GM12874 (cell line): ENCODE data around the gene KCNJ12.

Experiments used
- TF ChIP-seq, protein P1 (sequence below): IDR thresholded peaks from 2 replicates; pipeline ENCODE4 v1.5.1; 2011; ENCODE audit warnings: low read depth, mild to moderate bottlenecking, control low read depth, low read length, moderate library complexity; ENCODE audit not compliant: insufficient read depth

KCNJ12 gene

DNA sequence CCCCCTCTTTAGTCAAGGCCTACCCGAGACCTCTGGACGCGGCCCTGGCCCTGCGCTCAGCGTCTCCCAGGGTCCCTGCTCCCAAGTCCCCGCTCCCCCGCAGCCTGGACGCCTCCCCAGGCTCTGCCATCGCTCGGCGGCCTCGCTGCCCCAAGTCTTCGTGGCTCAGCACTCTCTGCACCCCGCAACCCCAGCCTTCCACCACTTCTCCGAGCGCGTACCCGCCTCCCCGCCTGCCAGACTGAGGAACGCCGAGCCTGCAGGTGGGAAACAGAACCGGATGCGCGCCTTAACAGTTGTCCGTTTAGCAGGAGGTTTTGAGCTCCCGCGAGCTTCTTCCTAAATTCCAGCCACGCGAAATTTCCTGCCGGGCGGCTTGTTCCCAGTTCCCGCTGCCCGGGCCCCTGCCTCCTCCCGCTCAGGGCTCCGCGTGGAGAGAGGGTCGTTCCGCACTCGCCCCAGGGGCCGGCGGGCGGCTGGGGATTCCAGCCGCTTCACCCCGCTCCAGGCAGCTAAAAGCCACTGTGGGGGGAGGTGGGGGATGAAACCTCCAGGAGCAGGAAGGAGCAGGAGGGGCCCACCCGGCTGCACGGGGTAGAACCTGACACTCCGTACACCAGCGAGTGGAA is 87.7 kb downstream of the KCNJ12 start:
- TF ChIP-seq, protein P1, sequence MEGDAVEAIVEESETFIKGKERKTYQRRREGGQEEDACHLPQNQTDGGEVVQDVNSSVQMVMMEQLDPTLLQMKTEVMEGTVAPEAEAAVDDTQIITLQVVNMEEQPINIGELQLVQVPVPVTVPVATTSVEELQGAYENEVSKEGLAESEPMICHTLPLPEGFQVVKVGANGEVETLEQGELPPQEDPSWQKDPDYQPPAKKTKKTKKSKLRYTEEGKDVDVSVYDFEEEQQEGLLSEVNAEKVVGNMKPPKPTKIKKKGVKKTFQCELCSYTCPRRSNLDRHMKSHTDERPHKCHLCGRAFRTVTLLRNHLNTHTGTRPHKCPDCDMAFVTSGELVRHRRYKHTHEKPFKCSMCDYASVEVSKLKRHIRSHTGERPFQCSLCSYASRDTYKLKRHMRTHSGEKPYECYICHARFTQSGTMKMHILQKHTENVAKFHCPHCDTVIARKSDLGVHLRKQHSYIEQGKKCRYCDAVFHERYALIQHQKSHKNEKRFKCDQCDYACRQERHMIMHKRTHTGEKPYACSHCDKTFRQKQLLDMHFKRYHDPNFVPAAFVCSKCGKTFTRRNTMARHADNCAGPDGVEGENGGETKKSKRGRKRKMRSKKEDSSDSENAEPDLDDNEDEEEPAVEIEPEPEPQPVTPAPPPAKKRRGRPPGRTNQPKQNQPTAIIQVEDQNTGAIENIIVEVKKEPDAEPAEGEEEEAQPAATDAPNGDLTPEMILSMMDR = no peak

DNA sequence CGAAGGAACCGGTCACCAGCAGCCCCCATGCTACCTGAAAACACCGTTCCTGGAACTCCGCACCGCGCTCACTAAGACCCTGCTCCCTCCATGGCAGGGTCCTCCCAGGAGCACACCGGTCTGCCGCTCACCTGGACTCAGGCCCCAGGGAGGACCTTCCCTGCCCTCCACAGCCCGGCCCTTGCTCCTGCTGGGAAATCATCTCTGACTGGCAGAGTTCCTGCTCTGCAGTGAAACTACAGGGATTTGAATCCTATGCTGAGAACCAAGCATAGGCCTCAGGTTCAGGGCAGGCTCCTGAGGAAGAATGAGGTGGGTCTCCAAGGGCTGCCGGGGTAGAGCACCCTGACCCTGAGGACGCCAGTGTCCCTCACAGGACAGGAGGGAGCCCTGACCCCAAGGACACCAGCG is 88.5 kb downstream of the KCNJ12 start:
- TF ChIP-seq, protein P1 = no peak

DNA sequence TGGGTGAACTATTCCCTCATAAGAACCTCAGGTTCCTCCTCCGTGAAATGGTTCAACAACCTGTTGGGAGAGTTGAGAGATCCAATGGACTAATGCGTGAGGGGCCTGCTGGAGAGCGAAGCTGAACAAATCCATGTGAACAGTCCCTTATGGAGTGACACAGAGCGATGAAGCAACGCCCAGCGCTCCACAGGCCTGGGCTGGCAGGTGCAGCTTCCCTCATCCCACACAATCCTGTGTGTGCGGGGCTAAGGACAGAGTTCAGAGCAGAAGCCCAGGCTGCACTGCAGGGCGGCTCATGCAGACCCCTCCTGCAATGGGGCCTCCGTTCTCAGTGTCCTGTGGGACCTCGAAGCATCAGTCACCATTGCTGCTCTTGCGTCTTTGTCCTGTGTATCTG is 90.4 kb downstream of the KCNJ12 start:
- TF ChIP-seq, protein P1 = no peak

DNA sequence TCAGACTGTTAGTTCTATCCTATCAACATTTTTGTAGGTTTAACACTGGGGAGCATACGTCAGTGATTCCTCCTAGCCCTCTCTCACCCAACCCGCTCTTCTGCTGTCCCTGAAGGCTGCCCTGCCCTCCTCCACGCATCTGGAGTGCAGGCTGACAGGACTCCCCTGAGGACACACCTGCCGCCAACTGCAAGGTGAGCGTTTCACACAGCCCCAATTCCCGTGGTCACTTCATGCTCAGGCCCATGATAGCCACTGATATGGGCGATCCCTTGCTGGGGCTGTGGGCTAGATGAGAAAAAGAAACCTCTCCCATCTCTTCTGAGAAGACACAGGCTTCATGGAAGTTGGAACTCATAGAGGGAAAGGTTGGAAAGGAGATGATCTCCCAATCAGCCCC is 91.0 kb downstream of the KCNJ12 start:
- TF ChIP-seq, protein P1 = no peak

DNA sequence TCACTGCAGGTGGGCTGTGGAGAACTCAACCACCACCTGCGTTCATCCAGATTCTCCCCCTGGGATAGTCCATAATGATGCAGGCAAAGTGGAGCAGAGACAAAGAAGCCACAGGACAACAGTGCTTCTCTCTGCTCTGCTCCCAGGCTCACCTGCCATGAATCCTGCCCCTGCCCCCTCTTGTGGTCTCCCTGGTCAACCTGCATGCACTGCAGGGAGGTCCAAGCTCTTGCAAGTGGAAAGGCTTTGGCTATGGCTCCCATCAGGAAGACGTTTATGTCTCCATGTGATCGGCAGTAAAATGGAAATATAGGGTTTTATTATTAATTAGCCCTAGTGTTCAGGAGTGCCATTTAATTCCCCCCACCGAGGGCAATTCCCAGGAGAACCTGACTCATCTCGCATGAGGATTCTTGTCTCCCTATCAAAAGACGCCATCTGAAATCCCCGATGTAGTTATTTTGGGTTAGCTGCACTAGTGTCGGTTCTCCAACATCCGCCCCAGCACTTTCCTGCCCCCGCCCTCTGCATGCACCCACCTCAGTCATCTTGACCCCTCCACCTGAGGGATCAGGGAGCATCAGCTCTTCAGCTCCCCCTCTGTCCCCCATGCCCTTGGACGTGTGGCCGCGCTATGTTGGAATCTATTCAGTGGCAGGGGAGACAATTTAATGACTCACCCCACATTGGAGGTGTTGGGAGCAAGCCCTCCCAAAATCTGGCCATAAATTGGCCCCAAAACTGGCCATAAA is 91.8 kb downstream of the KCNJ12 start:
- TF ChIP-seq, protein P1 = no peak
